GM19467 (cell line): ENCODE measurements around the gene NOS2.
"Not testable (repeated sequence)": the region's sequence is repeated elsewhere in the genome, so short reads cannot be mapped to it uniquely, and the experiment has no call there.

Source experiments
- ATAC-seq: cut with Tn5 transposase; IDR thresholded peaks from one replicate; pipeline ENCODE4 v1.9.1; 2021; ENCODE audit warnings: mild to moderate bottlenecking, moderate library complexity; ENCODE audit not compliant: unreplicated experiment

NOS2 gene

GRCh38 chr17:27793168-27793905 is 7.0 kb downstream of the NOS2 start:
- no peak for ATAC-seq

DNA sequence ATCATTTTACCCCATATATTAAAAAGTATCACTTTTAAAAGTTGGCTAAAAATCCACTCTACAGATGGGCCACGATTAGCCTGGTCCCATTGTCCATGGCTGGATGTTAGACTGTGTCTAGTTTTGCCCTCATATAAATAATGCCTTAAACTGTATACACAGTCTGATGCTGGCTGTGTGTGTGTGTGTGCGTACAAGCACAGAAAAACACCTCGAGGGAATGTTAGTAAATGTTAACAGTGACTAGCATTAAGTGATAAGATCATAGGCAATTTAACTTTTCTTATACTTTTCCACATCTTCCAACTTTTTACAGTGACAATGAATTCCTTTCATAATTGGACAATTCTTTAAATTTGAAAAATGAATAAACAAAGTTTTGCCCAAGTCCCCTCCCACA is 8.2 kb downstream of the NOS2 start:
- ATAC-seq = no peak

DNA sequence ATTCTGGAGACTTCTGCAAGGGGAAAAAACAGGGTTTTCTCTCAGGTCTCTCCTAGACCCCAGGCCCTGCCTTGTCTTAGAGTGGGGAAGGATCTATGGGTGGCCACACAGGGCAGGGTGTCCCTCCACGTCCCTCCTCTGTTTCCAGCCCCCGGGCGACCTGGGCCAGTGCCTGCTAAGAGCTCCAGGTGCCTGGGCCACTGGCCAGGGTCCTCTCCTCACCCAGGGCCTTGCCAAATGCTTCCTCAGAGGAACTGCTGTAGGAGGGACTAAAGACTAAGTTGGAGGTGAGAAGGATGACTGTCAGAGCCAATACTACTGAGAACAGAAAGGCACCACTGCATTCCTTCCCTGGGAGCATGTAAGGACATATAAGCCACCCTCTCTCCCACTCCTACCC is 11.4 kb downstream of the NOS2 start:
- no peak for ATAC-seq

DNA sequence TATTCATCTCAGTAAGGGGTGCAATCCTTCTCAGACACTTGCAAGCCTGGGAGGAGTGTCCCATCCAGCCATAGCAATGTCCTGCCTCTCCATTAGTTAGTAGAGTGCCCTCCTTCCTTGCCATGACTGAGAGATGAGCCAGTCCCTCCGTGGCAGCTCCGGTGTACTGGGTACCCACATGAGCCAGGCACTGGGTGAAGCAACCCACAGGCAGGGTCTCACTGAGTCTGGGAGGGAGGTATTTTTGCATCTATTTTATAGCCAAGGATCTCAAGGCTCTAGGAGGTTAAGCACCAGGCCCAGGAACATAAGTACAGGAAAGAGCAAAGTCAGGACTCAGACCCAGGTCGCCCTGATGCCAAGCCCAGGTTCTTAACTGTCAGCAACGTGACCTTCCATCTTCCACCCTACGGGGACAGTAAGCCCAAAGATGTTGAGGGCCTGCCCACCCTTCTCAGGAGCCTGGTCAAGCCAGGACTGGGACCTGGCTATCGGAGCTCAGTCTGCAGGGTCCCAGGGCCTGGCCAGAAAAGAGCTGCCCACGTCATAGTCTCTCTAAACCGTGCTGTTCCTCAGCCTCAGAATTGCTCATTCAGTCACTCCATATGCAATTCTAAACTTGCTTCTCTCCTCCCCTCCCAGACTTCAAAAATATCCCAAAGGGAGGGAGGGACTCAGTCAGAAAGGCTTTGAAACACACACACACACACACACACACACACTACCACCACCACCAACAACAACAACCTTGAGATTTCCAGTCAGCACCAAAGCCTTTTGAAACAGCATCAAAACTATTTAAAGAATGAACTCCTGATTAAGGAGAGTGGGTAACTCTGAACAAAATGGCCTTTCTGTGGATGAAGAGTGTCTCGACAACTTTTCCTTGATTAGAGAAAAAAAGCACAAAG is 16.6 kb downstream of the NOS2 start:
- no peak for ATAC-seq

GRCh38 chr17:27782791-27783206 is 17.5 kb downstream of the NOS2 start:
- ATAC-seq = no peak

DNA sequence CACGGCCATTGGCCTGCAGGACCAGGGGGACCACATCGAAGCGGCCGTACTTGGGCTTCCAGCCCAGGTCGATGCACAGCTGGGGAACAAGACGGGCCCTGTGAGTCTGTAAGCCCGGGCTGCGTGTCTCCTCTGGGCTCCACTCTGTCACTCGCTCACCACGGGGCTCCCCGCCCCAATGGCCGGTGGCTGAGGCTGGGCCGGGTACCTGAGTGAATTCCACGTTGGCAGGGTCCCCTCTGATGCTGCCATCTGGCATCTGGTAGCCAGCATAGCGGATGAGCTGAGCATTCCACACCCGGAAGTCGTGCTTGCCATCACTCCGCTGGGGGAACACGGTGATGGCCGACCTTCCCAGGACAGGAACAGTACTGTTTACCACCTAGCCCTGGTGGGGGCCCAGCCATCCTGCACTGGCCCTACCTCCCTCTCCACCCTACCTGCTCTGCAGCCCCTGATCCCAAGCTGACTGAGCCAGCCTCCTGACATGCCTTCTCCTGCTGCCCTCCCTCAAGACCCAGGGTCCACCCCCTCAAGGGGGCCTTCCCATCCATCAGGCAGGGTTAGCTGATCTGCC is 19.4 kb downstream of the NOS2 start:
- no peak for ATAC-seq

DNA sequence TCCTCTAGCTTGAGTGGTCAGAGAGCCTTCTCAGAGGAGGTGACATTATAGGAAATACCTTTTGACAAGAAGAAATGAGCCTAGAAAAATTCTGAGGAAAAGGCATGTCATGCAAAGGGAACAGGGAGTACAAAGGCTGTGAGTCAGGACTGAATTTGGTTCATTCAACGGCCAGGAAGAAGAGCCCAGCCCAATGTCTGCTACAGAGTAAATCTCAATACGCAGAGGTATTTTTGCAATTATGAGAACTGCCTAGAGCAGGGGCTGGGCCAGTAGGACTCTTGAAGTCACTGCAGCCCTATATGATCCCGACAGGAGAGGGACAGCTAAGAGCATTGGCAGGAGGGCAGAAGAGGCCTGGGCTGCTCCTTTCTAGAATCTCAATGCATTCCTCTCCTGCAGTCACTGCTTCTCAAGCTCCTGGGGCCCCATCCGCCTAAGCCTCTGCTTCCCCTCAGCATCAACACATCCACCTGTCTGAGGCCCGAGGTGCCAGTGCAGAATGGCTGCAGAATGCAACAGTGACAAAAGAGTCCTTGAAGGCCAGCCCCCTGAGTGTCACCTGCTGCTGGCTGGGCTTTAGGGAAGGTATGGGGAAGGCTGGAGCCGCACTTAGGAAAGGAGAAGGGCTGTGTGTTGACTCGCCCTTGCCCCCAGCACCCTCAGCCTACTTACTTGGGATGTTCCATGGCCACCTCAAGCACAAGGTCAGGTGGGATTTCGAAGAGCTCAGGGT is 20.1 kb downstream of the NOS2 start:
- no peak for ATAC-seq

GRCh38 chr17:27778183-27778582 is 22.1 kb downstream of the NOS2 start:
- no peak for ATAC-seq

GRCh38 chr17:27776882-27777624 is 23.3 kb downstream of the NOS2 start:
- ATAC-seq = no peak

DNA sequence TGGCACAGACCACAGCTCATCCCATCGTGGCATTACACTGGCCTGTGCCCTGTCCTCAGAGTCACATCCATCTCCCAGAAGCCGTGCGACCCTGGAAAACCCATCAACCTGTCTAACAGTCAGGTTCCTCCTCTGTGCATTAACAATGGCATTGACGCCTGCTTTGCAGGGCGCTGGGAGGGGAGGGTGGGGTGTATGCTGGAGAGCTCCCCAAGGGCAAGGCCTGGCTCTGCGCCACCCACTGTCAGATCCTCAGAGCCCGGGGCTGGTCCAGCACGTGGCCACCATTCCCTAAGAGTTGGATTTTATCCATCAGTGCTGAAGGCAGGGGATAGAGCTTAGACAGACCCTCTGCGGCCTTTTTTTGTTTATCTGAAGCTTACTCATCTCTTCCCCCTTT is 28.7 kb downstream of the NOS2 start:
- ATAC-seq = no peak

GRCh38 chr17:27770877-27771276 is 29.5 kb downstream of the NOS2 start:
- no peak for ATAC-seq

- no peak for ATAC-seq
Measured at GRCh38 chr17:27768858-27769410, 31.4 kb downstream of the NOS2 start.

DNA sequence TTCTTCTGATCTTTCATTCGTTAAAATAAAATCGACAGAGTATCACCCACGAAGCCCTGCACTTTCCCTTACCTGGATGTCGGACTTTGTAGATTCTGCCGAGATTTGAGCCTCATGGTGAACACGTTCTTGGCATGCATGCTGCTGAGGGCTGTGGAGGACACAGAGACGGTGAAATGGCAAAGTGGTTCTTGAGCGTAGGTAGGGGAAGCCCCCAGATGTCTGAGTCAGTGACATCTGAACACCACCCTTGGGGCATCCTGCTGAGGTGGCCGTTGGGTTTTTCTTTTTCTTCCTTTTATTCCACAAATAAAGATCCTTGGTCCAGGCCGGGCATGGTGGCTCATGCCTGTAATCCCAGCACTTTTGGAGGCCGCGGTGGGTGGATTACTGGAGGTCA is 33.9 kb downstream of the NOS2 start:
- no peak for ATAC-seq

GRCh38 chr17:27765353-27765752 is 35.0 kb downstream of the NOS2 start:
- ATAC-seq = no peak

- ATAC-seq = no peak
Measured at GRCh38 chr17:27764589-27764988, 35.7 kb downstream of the NOS2 start.

- ATAC-seq = no peak
Measured at GRCh38 chr17:27762527-27763305, 37.6 kb downstream of the NOS2 start.

DNA sequence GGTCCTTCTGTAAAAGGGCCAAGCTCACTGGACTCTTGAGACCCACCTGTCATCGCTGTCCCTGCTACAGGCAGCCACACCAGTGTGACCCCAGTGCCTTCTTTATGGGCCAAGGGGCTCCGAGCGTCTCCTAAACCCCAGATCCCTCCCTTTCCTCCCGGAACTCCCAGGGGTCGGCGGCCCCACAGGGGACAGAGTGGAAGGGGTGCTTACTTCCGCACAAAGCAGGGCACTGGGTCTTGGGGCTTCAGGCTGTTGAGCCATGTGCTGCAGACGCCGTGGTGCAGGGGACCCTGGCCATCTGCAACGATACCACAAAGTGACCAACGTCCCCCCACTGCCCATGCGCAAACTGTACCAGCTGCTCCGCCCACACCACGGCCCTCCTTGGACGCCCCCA is 39.4 kb downstream of the NOS2 start:
- ATAC-seq = not testable (repeated sequence)

- ATAC-seq = no peak
Measured at GRCh38 chr17:27760069-27760885, 40.1 kb downstream of the NOS2 start.
